Hematopoietic multipotent progenitor cell treated with erythropoietin and hydrocortisone succinate and interleukin-3 and kit ligand, for 4 days (in vitro differentiated cells): ENCODE results near the gene SLC15A3.
"Not testable (repeated sequence)": the region's sequence is repeated elsewhere in the genome, so short reads cannot be mapped to it uniquely, and the experiment has no call there.

Experiments used
- DNase-seq: peaks from one replicate; pipeline ENCODE4 v3.0.0-alpha.2; 2015

Gene SLC15A3

DNA sequence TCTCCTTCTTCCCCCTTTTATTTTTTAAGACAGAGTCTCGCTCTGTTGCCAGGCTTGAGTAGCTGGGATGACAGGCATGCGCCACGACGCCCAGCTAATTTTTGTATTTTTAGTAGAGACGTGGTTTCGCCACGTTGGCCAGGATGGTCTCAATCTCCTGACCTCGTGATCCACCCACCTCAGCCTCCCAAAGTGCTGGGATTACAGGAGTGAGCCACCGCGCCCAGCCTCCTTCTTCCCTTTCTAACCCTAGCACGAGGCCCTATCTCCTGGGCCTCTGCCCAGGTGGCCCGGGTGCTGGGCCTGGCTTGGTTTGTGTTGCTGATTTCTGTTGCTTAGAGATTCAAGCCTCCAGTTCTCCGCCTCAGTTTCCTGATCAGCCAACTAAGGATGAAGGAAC is 22.3 kb upstream of the SLC15A3 start:
- not testable (repeated sequence) for DNase-seq

DNA sequence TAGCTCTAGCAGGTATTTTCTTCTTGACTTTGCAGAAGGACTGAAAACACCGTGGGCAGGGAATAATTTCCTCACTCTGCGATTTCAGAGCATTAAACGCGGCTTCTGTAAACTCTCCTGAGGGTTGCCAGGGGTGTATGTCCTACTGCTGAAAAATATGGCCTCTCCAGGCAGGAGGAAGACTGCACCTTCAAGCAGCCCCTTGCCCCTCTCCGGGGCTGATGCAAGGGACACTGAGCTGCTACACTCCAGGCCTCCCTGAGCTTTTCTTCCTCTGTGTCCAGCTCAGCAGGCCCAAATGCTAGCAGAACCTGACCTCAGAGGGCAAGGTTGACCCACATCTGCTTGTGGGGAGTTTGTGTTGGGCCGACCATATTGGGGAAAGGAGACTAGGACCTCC is 21.7 kb upstream of the SLC15A3 start:
- DNase-seq = no peak

DNA sequence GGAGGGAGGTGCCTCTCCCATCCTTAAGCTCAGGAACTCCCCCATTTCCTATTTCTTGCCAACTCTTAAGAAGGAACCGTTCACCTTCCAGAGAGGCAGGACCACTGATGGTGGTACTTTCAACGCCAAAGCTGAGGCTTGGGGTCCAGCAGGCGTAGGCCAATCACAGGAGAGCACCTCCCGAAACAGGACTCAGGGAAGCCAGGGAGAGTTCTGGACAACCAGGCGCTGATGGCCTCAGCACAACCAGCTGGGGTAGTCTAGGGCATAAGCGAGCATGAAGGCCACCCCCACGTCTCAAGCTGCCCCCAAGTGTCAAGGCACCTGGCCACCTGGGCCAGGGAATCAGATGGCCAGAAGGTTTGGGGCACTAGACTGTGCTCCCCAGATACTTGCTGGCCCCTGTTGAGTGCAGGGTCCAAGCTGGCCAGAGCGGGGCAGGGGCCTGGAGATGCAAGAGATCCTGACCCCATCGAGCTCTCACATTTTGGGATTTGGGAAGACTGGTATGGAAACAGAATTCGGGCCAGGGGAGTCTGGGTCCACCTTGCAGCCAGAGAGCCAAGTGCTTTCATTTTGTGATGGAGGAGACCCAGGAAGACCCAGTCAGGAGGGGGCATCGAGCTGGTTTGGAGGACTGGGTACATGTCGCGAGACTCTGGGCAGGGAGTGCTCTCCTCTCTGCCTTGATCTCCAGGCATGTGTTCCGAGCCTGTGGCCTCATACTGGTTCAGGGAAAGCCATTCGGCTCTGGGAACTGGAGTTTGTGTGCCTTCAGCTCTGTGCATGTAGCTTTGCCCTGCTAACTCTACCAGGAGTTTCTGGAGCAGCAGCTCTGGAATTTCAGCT is 20.4 kb upstream of the SLC15A3 start:
- no peak for DNase-seq

DNA sequence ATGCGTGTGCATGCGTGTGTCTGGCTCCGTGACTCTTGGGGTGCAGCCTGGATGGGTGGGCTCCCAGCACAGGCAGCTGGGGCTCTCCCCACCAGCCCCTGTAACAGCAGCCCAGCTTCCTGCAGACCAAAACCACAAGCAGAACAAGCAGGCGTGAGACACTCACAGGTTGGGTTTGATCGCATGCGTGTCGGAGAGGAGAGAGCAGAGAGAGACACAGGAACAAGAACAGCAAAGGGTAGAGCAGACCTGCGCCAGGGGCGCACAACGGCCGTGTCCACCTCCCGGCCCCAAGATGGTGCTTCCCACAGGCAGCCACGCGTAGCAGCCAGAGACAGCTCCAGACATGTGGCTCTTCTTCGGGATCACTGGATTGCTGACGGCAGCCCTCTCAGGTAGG is 19.5 kb upstream of the SLC15A3 start, which contains the start of gene CD6:
CD6 (plus strand) TSS at position 161 of the 400 bp plus-strand sequence; CDS start at position 347, 186 bp downstream.
- peak; percentile 55 for DNase-seq

DNA sequence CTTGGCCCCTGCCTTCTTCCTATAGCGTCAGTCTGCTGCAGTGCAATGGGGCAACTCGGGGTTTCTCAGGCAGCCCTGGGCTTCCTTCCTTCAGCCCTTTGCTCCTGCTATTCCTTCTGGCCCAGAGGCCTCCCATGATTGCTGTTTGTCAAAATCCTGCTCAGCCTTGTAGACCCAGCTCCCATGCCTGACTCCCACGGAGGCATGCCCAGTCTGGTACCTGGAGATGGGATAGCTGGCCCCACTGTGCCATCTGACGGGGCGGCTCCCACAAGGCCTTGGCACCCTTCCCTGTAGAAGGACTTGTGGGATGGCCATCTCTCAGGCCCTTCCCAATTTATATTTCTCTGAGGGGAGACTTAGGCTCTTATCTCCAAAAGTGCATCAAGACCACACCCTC is 18.9 kb upstream of the SLC15A3 start:
- DNase-seq = no peak

DNA sequence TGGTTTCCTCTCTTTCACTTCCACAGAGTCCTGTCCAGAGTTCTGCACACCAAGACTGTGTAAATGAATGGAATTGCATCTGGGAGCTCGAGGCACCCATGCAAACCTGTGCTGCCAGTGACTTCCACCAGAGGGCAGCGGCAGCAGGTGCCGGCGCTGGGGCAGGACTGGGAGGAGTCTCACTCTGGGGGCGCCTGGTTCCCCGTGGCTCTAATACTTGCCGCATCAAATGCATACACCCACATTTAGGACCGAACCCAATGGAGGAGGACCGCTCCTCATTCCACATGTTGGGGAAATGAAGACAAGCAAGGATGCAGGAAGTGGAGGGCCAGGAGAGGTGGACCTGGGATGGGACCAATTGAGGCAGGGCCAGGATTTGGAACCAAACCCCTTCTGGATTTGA is 18.4 kb upstream of the SLC15A3 start:
- DNase-seq = peak; percentile 78

DNA sequence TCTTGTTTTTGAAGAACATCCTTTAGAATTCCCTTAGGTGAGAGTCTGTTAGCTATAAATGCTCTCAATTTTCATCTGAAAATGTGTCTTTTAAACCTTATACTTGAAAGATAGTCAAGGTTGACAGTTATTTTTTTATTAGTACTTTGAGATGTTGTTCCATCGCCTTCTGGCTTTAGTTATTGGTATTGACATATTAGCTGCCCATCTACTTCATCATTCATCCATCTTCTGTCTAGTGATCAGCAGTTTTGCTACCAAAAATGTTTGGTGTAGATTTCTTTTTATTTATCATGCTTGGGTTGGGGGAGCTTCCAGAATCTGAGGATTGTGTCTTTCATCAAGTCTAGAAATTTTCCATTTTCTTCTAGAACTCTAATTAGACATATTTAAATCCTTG is 16.2 kb upstream of the SLC15A3 start:
- DNase-seq = no peak

DNA sequence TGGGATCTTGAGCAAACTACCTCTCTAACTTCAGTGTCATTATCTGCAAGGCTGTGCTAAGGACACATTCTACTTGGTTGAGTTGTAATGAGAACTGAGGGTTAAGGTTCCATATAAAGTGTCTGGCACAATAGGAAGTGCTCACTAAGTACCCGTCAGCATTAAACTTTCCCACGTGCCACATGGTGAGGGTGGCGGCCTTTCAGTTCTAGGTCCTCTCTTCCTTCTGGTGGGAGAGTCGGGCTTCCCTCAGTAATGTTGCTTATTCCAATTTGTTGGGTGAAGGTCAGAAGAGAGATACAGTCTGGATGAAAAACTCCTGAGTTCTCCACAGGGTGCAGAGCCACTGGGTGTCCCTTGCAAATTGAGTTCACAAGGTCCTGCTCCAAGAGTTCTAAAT is 14.9 kb upstream of the SLC15A3 start:
- no peak for DNase-seq

DNA sequence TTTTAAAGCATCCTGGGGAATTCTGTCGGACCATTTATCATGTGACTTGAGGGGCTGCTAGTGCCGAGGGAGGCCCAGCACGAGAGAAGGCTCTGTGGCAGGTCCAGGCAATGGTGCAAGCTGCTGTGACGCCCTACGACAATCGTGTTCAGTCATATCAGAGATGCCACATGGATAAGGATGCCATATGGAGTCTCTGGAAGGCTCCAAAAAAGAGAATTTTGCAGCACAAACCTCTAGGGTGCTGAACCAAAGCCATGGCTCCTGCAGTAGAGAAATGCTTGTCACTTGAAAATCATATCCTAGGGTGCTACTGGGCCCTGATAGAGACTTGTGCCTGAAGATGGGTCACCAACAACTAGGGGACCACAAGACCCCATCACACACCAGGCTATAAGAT is 12.8 kb upstream of the SLC15A3 start:
- no peak for DNase-seq

DNA sequence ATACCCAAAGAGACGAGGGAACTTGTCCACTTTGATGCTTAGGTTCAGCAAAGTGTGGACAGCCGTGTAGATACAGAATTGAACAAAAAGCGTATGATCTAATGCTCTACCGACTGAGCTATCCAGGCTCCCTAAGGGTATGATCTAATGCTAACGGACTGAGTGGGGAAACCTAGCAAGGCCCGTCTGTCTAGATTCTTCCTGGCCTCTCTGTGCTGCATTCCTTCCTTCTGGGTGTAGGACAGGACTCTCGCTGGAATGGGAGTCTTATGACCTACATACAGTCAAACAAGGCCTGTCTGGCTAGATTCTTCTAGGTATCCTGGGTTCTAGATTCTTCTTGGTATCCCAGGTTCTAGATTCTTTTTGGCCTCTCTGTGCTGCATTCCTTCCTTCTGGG is 8.4 kb upstream of the SLC15A3 start:
- DNase-seq = no peak

DNA sequence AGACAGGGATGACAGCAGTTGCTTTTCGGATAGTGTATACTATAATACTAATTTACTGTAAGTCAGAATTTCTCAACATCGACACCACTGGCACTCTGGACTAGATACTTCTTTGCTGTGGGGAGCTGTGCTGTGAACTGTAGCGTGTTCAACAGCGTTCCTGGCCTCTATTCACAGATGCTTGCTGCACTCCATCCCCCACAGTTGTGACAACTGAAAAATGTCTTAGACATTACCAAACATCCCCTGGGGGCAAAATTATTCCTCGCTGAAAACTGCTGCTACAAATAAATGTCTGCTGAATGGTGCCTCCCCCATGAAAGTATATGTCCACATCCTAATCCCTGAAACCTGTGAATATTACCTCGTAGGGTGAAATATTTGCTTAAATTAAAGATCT is 7.5 kb upstream of the SLC15A3 start:
- no peak for DNase-seq

DNA sequence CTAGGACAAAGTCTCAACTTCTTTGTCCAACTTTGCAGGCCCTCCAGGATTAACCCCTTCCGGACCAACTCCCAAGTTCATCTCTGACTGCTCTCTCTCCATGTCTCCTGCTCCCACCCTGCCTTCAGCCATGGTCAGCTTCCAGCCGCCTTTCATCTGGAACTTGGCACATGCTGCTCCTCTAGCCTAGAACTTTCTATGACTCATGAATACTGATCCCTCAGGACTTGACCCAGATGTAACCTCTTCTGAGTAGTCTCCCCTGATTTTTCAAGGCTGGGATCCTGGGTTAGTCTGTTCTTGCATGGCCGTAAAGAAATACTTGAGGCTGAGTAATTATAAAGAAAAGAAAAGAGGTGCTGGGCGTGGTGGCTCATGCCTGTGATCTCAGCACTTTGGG is 5.2 kb upstream of the SLC15A3 start:
- DNase-seq = no peak

DNA sequence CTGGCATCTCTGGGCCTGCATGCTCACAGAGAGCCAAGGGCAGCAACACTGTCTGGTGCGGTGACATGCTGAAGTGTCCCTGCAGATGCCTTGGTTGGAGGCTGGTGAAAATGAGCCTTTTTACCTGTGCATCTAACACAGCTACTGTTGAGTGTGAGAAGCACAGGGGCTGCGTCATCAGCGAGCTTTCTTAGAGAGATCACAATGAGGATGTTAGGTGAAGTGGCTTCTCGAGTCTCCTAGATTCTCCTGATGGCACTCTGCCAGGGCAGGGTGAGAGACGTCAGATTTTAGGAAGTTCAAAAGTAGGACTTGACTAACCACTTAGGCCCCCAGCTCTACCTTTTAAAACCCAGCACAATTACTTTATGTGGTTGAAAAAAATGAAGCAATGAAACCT is 3.6 kb upstream of the SLC15A3 start:
- peak; percentile 10 for DNase-seq

DNA sequence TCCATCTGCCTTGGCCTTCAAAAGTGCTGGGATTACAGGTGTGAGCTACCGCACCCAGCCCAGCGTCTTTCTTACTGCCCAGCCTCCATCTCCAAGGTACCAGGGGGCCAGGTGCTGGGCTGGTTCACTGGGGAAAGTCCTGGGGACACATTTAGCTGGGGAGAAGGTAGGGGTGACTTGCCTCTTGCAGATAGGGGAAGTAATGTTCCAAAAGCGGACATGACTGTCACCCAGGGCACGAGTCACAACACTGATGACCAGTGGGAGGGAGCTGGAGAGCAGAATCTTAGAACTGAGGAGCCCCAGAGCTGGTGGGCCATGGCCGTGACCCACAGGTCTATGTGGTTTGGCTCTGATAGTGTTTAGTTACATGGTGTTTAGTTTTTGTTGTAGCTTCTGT is 2.4 kb upstream of the SLC15A3 start:
- peak; percentile 31 for DNase-seq

DNA sequence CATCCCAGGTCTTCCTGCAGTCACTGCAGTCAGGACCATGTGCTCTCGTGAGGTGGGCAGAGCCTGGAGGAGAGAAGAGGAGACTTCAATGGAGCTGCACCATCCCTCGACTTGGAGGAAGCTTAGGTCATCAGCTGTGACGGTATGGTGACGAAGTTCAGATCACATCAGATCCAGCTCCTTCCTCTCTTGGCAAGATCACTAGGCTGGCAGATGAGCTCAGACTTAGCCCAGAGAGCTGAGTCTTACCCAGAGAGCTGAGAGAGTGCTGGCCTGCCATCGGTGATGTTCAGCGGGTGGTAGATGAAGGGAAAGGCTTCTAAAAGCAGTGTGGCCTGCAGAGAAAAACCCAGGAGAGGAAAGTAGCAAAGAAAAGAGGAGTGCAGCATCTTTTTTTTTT is 1.8 kb upstream of the SLC15A3 start:
- DNase-seq = peak; percentile 32

DNA sequence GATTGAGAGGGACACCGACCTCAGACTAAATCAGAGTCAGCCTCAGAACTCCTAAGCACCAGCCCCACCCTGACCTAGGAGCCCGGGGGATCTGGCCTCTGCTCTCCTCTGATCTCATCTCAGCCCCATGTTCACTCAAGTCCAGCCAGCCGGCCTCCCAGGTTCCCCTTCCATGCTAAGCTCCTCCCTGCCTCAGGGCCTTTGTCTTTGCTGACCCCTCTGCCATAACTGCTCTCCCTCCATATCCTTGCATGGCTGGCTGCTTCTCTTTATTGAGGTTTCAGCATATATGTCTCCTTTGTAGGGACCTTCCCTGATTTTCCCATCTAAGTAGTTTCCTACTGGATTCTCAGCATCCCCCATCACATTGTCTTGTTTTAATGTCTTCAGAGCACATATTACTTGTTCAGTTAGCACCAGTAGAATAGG is 780 bp upstream of the SLC15A3 start:
- DNase-seq = no peak

DNA sequence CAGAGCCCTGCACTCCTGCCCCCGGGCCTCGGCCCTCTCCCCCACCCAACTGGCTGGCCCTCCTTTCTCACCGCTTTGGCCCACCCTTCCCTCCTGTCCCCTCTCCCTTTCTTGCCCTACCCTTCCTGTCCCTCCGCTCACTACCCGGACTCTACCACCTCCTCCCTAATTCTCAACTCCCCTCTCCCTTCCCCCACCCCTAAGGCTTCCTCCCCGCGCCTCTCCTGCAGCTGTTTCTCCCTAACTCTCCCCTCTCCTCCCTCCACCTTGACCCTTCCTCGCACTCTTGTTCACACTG is 421 bp downstream of the SLC15A3 start:
- DNase-seq = no peak

DNA sequence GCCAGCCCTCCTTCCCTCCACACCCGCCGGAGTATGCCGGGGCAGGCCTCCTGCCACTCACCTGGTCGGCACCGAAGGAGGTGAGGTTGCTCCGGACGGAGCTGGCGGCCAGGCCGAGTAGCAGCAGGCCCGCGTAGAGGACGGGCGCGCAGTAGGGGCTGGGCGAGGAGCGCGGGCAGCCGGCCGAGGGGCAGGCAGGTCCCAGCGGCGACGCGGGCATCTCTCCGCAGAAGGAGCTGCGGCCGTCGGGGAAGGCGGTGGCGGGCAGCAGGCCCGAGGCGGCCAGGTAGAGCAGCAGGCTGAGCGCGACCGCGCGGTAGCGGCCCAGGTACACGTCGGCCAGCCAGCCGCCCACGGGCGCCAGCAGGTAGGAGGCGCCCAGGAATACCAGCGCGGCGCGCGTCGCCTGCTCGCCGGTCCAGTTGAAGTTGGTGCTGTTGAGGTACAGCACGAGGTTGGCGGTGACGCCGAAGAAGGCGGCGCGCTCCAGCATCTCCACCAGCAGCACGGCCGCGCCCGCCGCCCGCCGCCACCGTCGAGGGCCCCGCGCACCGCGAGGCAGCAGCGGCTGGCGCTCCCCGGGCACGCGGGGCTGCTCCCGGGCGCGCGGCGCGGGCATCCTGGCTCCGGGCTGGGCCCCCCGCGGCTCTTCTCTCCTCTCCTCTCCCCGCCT is 907 bp downstream of the SLC15A3 start:
- DNase-seq = no peak

DNA sequence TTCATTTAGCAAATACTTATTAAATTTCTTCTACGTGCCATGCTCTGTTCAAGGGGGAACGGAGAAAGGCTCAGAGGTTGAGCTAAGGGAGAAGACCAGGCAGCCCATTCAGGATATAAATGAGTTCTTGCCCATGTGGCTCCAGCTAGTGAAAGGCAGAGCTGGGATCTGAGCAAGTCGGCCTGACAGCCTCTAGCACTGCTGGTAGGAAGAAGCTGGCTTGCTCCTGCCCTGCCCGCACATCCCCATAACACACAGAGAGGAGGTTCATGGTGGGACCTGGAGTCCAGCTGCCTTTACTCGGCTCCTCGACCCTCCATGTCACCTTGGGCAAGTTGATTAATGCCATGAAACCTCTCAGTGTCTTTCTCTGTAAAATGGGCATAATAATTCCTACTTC is 2.0 kb downstream of the SLC15A3 start:
- no peak for DNase-seq

DNA sequence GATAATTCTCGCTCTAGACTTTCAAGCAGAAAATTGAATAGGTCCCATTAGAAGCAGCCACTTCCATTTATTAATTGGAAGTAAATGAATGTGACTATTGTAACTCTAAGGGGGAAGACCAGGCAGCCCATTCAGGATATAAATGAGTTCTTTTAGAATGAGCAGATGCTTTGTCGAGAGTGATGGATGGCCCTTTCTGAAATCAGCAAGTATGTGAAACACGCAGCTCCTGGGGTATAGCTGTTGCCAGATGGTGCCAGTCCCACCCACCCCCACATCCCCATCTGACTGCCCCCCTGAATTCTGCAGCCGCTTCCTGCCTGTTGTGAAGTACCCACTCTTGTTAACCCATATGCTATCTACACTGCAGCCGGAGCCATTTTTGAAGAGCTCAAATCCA is 3.7 kb downstream of the SLC15A3 start:
- no peak for DNase-seq

DNA sequence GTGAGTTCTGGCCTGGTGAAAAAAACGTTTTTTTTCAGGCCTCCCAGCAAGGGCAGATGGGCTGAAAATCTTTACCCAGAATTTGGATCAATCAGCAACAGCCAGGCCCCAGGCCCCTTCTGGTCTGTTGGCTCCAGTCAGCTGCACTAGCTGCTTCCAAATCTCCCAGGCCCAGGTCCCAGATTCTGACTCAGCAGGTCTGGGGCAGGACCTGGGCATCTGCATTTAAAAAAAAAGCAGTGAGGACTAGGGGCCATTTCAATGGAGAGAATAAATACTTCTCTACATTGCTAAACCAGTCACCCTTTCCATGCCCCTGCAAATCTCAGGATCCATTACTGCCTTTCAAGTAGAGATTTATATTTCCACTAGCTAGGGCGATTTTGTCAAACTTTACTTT is 4.3 kb downstream of the SLC15A3 start:
- no peak for DNase-seq

DNA sequence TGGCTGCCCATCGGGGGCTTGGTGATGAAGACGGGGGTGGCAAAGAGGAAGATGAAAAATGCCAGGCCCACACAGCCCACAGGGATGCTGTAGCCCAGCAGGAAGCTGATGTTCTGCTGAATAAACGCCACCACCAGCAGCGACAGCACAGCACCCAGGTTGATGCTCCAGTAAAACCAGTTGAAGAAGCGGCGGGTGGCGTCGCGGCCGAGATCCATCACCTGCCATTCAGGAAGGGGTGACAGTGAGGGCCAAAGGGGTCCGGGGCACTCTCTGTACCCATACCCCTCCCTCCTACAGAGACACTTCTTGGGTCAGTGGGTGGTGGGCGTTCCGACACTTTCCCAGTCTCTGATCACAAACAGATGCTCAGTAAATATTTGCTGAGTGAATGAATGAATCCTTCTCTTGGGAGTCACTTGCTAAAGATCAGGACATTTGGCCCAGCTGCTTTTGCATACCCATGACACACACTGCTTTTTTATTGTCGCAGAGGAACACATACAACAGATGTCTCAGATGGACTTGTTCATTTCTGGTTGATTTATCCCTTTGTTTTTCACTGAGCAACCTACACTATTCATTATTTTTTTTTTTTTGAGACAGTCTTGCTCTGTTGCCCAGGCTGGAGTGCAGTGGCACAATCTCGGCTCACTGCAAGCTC is 5.2 kb downstream of the SLC15A3 start:
- no peak for DNase-seq

DNA sequence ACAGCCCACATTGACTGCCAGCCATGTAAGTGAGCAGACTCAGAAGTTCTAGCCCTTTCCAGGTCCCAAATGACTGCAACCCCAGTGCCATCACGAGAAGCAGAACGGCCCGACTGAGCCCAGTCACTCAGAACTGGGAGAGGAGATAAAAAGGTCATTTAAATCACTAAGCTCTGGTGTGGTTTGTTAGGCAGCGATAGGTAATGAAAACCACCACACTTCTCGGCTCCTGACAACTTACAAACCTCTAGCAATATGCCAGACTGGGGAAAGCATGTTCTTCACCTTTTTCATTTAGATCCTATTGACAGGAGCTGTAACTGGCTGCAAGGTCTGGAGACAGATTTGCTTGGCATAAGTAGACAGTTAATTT is 6.7 kb downstream of the SLC15A3 start:
- DNase-seq = peak; percentile 68
